Left ventricle myocardium inferior (tissue), 1 donor: ENCODE results near the gene SMARCA4. TPM values are rescaled to one million over a fixed set of nuclear protein-coding genes. Genes with fewer than 3 reads are reported as not detected.
"Not testable (repeated sequence)": the region's sequence is repeated elsewhere in the genome, so short reads cannot be mapped to it uniquely, and the experiment has no call there.

Source experiments
- DNase-seq: peaks from one replicate; pipeline ENCODE4 v3.0.0-alpha.2; 2020
- H3K27ac ChIP-seq: fragments of 200-600 bp; replicated peaks from 2 replicates; pipeline ENCODE4 v1.8.0; 2021
- H3K27me3 ChIP-seq: fragments of 200-600 bp; 2 replicates; pipeline ENCODE4 v1.8.0; 2021; ENCODE audit warnings: low read depth
- H3K36me3 ChIP-seq: fragments of 200-600 bp; 2 replicates; pipeline ENCODE4 v1.8.0; 2021
- H3K4me1 ChIP-seq: fragments of 200-600 bp; 2 replicates; pipeline ENCODE4 v1.8.0; 2021
- H3K4me3 ChIP-seq: fragments of 200-600 bp; 2 replicates; pipeline ENCODE4 v1.8.0; 2021; ENCODE audit warnings: mild to moderate bottlenecking, moderate library complexity
- H3K9me3 ChIP-seq: fragments of 200-600 bp; replicated peaks from 2 replicates; pipeline ENCODE4 v1.8.0; 2021
- intact Hi-C: fragments of 100-400 bp; cut with micrococcal nuclease; formaldehyde crosslinking; loops from one replicate; pipeline ENCODE4 v1.11.0; 2022
- total RNA-seq: library from RNA; stranded (reverse); fragmentation: NEBNext Ultra II Directional; extraction: Animal tissue kit (Norgen Biotek cat#: 25700); gene quantifications from one replicate; pipeline ENCODE4 v1.2.1, GENCODE V29; 2021
- TF ChIP-seq, protein P1 (sequence below): fragments of 200-600 bp; IDR thresholded peaks from 2 replicates; pipeline ENCODE4 v1.8.0; 2021; ENCODE audit warnings: antibody characterized with exemption, mild to moderate bottlenecking, borderline replicate concordance
- donor health status: DM: no; HTN: yes; CAD: no; lungs with severe emphysema.

Gene SMARCA4
- total RNA-seq, 1 donor from 2014 or later: 38.8 TPM

DNA sequence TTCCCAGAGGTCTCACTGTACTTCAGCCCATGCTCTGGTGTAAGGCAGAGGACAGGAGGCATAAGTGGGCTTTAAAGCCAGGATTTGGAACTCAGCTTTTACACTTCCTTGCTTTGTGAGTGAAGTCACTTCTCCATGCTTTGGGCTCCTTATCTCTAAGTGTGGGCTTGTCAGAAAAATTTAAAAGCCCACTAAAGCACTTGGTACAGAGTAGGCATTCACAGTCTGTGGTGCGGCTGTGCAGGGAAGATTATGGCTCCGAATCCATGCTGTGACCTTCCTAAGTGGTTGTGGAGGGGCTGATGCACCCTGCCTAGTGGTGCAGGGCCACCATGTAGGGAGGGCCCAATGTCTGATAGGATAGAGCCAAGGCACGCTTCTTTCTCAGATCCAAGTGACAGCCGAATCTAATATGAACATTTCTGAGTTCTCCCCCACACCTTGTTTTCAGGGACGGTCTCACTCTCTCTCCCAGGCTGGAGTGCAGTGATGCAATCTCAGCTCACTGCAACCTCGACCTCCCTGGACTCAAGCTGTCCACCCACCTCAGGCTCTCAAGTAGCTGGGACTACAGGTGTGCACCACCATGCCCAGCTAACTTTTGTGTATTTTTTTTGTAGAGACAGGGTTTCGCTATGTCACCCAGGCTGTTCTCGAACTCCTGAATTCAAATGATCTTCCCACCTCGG is 25.3 kb upstream of the SMARCA4 start:
- intact Hi-C loops: no loop called here
- TF ChIP-seq, protein P1, sequence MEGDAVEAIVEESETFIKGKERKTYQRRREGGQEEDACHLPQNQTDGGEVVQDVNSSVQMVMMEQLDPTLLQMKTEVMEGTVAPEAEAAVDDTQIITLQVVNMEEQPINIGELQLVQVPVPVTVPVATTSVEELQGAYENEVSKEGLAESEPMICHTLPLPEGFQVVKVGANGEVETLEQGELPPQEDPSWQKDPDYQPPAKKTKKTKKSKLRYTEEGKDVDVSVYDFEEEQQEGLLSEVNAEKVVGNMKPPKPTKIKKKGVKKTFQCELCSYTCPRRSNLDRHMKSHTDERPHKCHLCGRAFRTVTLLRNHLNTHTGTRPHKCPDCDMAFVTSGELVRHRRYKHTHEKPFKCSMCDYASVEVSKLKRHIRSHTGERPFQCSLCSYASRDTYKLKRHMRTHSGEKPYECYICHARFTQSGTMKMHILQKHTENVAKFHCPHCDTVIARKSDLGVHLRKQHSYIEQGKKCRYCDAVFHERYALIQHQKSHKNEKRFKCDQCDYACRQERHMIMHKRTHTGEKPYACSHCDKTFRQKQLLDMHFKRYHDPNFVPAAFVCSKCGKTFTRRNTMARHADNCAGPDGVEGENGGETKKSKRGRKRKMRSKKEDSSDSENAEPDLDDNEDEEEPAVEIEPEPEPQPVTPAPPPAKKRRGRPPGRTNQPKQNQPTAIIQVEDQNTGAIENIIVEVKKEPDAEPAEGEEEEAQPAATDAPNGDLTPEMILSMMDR: no peak

DNA sequence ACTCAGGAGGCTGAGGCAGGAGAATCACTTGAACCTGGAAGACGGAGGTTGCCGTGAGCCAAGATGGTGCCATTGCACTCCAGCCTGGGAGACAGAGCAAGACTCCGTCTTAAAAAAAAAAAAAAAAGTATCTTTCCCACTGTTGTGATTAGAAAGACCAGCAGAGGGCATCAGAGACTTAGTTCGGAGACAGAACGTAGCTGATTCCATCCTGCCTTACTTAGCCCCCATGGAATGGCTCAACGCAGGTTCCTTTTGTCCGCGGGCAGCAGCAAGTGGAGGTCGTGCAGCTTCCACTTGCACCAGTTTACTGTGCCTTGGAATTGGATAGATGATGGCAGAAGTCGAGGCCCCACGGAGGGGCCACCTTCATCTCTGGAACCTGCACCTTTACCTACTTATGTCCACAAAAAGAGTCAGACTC is 24.2 kb upstream of the SMARCA4 start:
- intact Hi-C loops: no loop called here
- Histone ChIP-seq H3K36me3 (peaks cover 10% of the 10 kb centered on the region), H3K27ac (no peak overlapping the region), H3K27me3 (no peaks in the 10 kb centered on the region), H3K9me3 (no peaks in the 10 kb centered on the region), H3K4me3 (peak overlapping the region; percentile 30), H3K4me1 (peaks cover 7% of the 10 kb centered on the region)
- DNase-seq: no peak
- TF ChIP-seq, protein P1: peak; percentile 72

More for the DNA sequence above, 25.3 kb upstream of the SMARCA4 start:
- no peak for DNase-seq
- Histone ChIP-seq H3K9me3 (no peaks in the 10 kb centered on the region), H3K4me1 (peaks cover 11% of the 10 kb centered on the region), H3K4me3 (no peak overlapping the region), H3K27ac (no peak overlapping the region), H3K27me3 (no peaks in the 10 kb centered on the region), H3K36me3 (peaks cover 20% of the 10 kb centered on the region)

DNA sequence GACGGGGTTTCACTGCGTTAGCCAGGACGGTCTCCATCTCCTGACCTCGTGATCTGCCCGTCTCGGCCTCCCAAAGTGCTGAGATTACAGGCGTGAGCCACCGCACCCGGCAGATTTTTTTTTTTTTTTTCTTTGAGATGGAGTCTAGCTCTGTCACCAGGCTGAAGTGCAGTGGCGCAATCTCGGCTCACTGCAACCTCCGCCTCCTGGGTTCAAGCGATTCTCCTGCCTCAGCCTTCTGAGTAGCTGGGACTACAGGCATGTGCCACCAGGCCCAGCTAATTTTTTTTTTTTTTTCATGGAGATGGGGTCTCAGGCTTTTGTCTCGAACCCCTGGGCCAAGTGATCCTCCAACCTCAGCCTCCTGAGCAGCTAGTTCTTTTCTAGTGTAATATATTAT is 19.2 kb upstream of the SMARCA4 start:
- H3K27ac ChIP-seq, H3K36me3 ChIP-seq, H3K27me3 ChIP-seq, DNase-seq, H3K4me3 ChIP-seq, H3K9me3 ChIP-seq, H3K4me1 ChIP-seq, intact Hi-C loops: not testable (repeated sequence)

DNA sequence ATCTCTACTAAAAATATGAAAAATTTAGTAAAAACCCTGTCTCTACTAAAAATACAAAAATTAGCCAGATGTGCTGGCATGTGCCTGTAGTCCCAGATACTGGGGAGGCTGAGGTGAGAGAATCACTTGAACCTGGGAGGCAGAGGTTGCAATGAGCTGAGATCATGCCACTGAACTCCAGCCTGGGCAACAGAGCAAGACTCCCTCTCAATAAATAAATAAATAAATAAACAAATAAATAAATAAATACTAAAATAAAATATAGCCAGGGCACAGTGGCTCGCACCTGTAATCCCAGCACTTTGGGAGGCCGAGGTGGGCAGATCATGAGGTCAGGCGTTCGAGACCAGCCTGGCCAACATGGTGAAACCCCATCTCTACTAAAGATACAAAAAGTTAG is 17.4 kb upstream of the SMARCA4 start:
- H3K9me3 ChIP-seq, H3K4me3 ChIP-seq, H3K36me3 ChIP-seq, H3K4me1 ChIP-seq, H3K27me3 ChIP-seq, DNase-seq, intact Hi-C loops, H3K27ac ChIP-seq: not testable (repeated sequence)

DNA sequence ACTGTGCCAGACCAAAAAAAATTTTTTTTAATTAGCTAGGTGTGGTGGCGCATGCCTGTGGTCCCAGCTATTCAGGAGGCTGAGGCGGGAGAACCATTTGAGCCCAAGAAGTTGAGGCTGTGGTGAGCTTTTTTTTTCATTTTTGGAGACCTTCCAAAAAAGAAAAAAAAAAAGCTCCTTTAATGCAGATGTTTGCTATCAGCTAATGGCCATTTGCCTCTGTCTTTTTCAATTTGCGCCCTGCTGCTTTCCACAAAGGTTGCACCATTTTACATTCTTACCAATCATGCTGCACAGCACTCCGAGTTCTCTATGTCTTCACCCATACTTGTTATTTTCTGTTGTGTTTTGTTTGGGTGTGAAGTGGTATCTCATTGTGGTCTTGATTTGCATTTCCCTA is 15.6 kb upstream of the SMARCA4 start:
- intact Hi-C loops: no loop called here
- Histone ChIP-seq H3K4me3 (no peak overlapping the region), H3K27ac (no peak overlapping the region), H3K4me1 (no peaks in the 10 kb centered on the region), H3K36me3 (no peaks in the 10 kb centered on the region), H3K27me3 (no peaks in the 10 kb centered on the region), H3K9me3 (no peaks in the 10 kb centered on the region)
- TF ChIP-seq, protein P1: no peak
- DNase-seq: no peak

DNA sequence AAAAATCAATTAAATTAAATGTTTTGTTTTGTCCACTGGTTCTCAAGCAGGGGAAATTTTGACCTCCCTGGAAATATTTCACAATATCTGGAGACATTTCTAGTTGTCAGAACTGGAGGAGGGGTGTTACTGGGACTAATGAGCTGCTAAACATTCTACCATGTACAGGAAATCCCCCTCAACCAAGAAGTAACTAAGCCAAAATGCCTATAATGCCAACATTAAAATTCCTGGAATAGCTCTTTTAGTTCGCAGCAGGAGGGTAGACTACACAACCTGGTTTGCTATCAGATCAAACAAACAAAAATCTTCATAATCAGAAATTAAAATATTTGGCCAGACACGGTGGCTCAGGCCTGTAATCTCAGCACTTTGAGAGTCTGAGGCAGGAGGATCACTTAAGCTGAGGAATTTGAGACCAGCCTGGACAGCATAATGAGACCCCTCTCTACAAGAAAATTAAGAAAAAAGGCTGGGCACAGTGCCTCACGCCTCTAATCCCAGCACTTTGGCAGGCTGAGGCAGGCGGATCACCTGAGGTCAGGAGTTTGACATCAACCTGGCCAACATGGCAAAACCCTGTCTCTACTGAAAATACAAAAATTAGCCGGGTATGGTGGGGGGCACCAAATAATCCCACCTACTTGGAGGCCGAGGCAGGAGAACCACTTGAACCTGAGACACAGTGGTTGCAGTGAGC is 13.7 kb upstream of the SMARCA4 start:
- intact Hi-C loops: no loop called here
- H3K36me3 ChIP-seq: no peaks in the 10 kb centered on the region
- no peaks in the 10 kb centered on the region for H3K9me3 ChIP-seq
- no peaks in the 10 kb centered on the region for H3K27me3 ChIP-seq
- no peaks in the 10 kb centered on the region for H3K4me1 ChIP-seq
- DNase-seq: no peak
- TF ChIP-seq, protein P1: no peak
- no peak overlapping the region for H3K27ac ChIP-seq
- H3K4me3 ChIP-seq: no peak overlapping the region
